Upper lobe of left lung (tissue), 6 donors: ENCODE results near the gene MPG. TPM values are rescaled to one million over a fixed set of nuclear protein-coding genes. Genes with fewer than 3 reads are reported as not detected.

Experiments used
- ATAC-seq, 2 donors: fragments of 200-7000 bp; cut with Tn5 transposase; one replicate each; pipeline ENCODE4 v1.9.1; 2022; ENCODE audit warnings: mild to moderate bottlenecking in 2 of 2, moderate library complexity in 2 of 2; ENCODE audit not compliant: low FRiP score in 2 of 2
- DNase-seq, 2 donors: peaks; one replicate each; pipeline ENCODE4 v3.0.0-alpha.2; 2019 to 2020
- H3K27ac ChIP-seq, 4 donors: fragments of 200-600 bp; sonication (generic); one replicate each; pipeline ENCODE4 v1.5.1; 2016 to 2019
- H3K27me3 ChIP-seq, 4 donors: fragments of 200-600 bp; sonication (generic); one replicate each; pipeline ENCODE4 v1.5.1; 2017 to 2019
- H3K36me3 ChIP-seq, 4 donors: fragments of 200-600 bp; sonication (generic); one replicate each; pipeline ENCODE4 v1.5.1; 2016 to 2019
- H3K4me1 ChIP-seq, 4 donors: fragments of 200-600 bp; sonication (generic); one replicate each; pipeline ENCODE4 v1.5.1; 2018 to 2019
- H3K4me3 ChIP-seq, 4 donors: fragments of 200-600 bp; sonication (generic); one replicate each; pipeline ENCODE4 v1.5.1; 2017 to 2019; ENCODE audit warnings: mild to moderate bottlenecking in 2 of 4, moderate library complexity in 1 of 4
- H3K9me3 ChIP-seq, 4 donors: fragments of 200-600 bp; sonication (generic); one replicate each; pipeline ENCODE4 v1.5.1; 2018 to 2019
- EP300 ChIP-seq, 4 donors: sonication (generic); formaldehyde crosslinking; IDR thresholded peaks; one replicate each; pipeline ENCODE4 v1.5.1; 2017; ENCODE audit warnings: antibody characterized with exemption in 4 of 4, control low read depth in 2 of 4
- POLR2A ChIP-seq, 4 donors: fragments of 450-650 bp; IDR thresholded peaks; one replicate each; pipeline ENCODE4 v1.5.1; 2016 to 2017; ENCODE audit warnings: antibody characterized with exemption in 4 of 4, mild to moderate bottlenecking in 2 of 4
- POLR2AphosphoS5 ChIP-seq, 2 donors: sonication (generic); formaldehyde crosslinking; IDR thresholded peaks; one replicate each; pipeline ENCODE4 v1.5.1; 2017; ENCODE audit warnings: antibody characterized with exemption in 2 of 2
- WGBS, 2 donors: methylation state at CpG; one replicate each; pipeline ENCODE4 v1.1.5; 2017 to 2018; 5-methylcytosine and 5-hydroxymethylcytosine counted together
- total RNA-seq, 6 donors: library from RNA; depleted of rRNA in 4 of 6; stranded (reverse); fragments of >200 nt in 4 of 6; gene quantifications; one replicate each; pipeline versions ENCODE4 v1.1.0 to v1.2.1, GENCODE V29; 2016 to 2021
- TF ChIP-seq, protein P1 (sequence below), 6 experiments: fragments of 450-650 bp in 4 of 6; fragments of 200-600 bp in 2 of 6; sonication (generic) in 2 of 6; IDR thresholded peaks; one replicate each; pipeline ENCODE4 v1.5.1; 2016 to 2019; ENCODE audit warnings: antibody characterized with exemption in 6 of 6
- donor health status: DM: no; HTN: no; CAD: no; lungs with moderate emphysema.
- donor health status: DM: no; HTN: yes; CAD: no; lungs with severe emphysema.

The MPG gene
- total RNA-seq, 6 donors from 2014 or later, result 52.6 to 99.0 (median 71.7) TPM

GRCh38 chr16:83781-84615 lies 6.0 kb downstream of the MPG start:
- peaks cover 0 to 63% (median 42%) of the 10 kb centered on the region in 4 donors for H3K36me3 ChIP-seq

GRCh38 chr16:84718-85406 lies 6.8 kb downstream of the MPG start:
- peak overlapping the region; percentile 75 to 81 (median 79) for H3K27ac ChIP-seq

More at GRCh38 chr16:83781-84615, 6.0 kb downstream of the MPG start:
- TF ChIP-seq POLR2A (IDR thresholded peaks at IDR 0.05), result no peak
- no peak for TF ChIP-seq EP300 (IDR thresholded peaks at IDR 0.05)
- TF ChIP-seq POLR2AphosphoS5 (IDR thresholded peaks at IDR 0.05), result no peak
- TF ChIP-seq, protein P1, sequence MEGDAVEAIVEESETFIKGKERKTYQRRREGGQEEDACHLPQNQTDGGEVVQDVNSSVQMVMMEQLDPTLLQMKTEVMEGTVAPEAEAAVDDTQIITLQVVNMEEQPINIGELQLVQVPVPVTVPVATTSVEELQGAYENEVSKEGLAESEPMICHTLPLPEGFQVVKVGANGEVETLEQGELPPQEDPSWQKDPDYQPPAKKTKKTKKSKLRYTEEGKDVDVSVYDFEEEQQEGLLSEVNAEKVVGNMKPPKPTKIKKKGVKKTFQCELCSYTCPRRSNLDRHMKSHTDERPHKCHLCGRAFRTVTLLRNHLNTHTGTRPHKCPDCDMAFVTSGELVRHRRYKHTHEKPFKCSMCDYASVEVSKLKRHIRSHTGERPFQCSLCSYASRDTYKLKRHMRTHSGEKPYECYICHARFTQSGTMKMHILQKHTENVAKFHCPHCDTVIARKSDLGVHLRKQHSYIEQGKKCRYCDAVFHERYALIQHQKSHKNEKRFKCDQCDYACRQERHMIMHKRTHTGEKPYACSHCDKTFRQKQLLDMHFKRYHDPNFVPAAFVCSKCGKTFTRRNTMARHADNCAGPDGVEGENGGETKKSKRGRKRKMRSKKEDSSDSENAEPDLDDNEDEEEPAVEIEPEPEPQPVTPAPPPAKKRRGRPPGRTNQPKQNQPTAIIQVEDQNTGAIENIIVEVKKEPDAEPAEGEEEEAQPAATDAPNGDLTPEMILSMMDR (IDR thresholded peaks at IDR 0.05), result peak in 1 of 6 experiments; percentile 9
- WGBS, 2 donors, result 60 to 65% methylated on average over 19 to 21 of the region's 21 CpGs
- DNase-seq, result peak in 1 of 2 donors; percentile 72
- Histone ChIP-seq H3K4me3 (no peak overlapping the region), H3K27ac (peak overlapping the region; percentile 75 to 81 (median 79)), H3K4me1 (peaks cover 35 to 53% (median 41%) of the 10 kb centered on the region in 4 donors), H3K27me3 (no peaks in the 10 kb centered on the region), H3K9me3 (no peaks in the 10 kb centered on the region)
- no peak for ATAC-seq

DNA sequence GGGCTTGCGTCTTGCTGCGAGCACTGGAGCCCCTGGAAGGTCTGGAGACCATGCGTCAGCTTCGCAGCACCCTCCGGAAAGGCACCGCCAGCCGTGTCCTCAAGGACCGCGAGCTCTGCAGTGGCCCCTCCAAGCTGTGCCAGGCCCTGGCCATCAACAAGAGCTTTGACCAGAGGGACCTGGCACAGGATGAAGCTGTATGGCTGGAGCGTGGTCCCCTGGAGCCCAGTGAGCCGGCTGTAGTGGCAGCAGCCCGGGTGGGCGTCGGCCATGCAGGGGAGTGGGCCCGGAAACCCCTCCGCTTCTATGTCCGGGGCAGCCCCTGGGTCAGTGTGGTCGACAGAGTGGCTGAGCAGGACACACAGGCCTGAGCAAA lies 7.4 kb downstream of the MPG start:
- Histone ChIP-seq H3K27me3 (no peaks in the 10 kb centered on the region), H3K4me3 (no peak overlapping the region), H3K9me3 (no peaks in the 10 kb centered on the region), H3K27ac (peak overlapping the region; percentile 75 to 81 (median 79)), H3K4me1 (peaks cover 30 to 42% (median 33%) of the 10 kb centered on the region in 4 donors), H3K36me3 (peaks cover 0 to 68% (median 43%) of the 10 kb centered on the region in 4 donors)
- DNase-seq (peak in 1 of 2 donors; percentile 66), ATAC-seq (no peak)
- WGBS, 2 donors, result 61 to 72% methylated on average over 11 to 18 of the region's 18 CpGs
- TF ChIP-seq POLR2A (IDR thresholded peaks at IDR 0.05) (no peak), POLR2AphosphoS5 (IDR thresholded peaks at IDR 0.05) (no peak), EP300 (IDR thresholded peaks at IDR 0.05) (no peak)
- TF ChIP-seq, protein P1 (IDR thresholded peaks at IDR 0.05), result no peak

More at GRCh38 chr16:84718-85406, 6.8 kb downstream of the MPG start:
- H3K27me3 ChIP-seq, result no peaks in the 10 kb centered on the region
- peaks cover 0 to 65% (median 43%) of the 10 kb centered on the region in 4 donors for H3K36me3 ChIP-seq
- no peak overlapping the region for H3K4me3 ChIP-seq
- no peaks in the 10 kb centered on the region for H3K9me3 ChIP-seq
- 32 to 40% methylated on average over 1 to 7 of the region's 7 CpGs for WGBS, 2 donors
- TF ChIP-seq POLR2A (IDR thresholded peaks at IDR 0.05) (no peak), POLR2AphosphoS5 (IDR thresholded peaks at IDR 0.05) (peak; percentile 76 to 81), EP300 (IDR thresholded peaks at IDR 0.05) (no peak)
- TF ChIP-seq, protein P1 (IDR thresholded peaks at IDR 0.05), result no peak
- peak in 1 of 2 donors; percentile 71 for DNase-seq
- H3K4me1 ChIP-seq, result peaks cover 30 to 47% (median 33%) of the 10 kb centered on the region in 4 donors
- ATAC-seq, result peak; percentile 71 to 75

GRCh38 chr16:85865-86264 lies 7.8 kb downstream of the MPG start:
- Histone ChIP-seq H3K27ac (peak overlapping the region; percentile 75 to 81 (median 79)), H3K36me3 (peaks cover 0 to 67% (median 41%) of the 10 kb centered on the region in 4 donors), H3K4me1 (peaks cover 30 to 42% (median 33%) of the 10 kb centered on the region in 4 donors), H3K27me3 (no peaks in the 10 kb centered on the region), H3K9me3 (no peaks in the 10 kb centered on the region), H3K4me3 (no peak overlapping the region)
- DNase-seq (peak in 1 of 2 donors; percentile 30), ATAC-seq (no peak)
- WGBS, 2 donors, result 75 to 90% methylated on average over 1 to 9 of the region's 9 CpGs
- TF ChIP-seq POLR2AphosphoS5 (IDR thresholded peaks at IDR 0.05), result no peak
- no peak for TF ChIP-seq POLR2A (IDR thresholded peaks at IDR 0.05)
- TF ChIP-seq EP300 (IDR thresholded peaks at IDR 0.05), result no peak

DNA sequence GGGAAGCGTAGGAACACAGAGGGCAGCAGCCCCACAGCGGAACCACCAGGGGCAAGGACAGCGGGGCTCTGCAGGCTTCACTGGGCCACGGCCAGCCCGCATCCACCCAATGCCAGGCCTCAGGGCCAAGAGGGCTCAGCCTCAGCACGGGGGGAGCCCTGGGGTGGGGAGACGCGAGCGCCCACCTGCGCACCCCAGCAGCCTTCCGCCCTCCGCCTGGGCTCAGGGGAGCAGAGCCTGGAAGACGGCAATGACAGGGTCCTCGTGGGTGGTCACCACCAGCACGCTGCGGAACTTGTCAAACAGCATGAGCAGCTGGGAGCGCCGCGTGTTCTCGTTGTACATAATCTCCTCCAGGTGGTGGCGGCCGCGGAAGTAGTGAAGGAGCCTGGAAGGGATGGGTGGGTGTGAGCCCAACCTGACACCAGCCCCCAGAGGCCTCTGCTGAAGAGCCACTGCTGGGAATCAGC lies 8.5 kb downstream of the MPG start:
- Histone ChIP-seq H3K4me1 (peaks cover 30 to 42% (median 33%) of the 10 kb centered on the region in 4 donors), H3K36me3 (peaks cover 0 to 67% (median 41%) of the 10 kb centered on the region in 4 donors), H3K9me3 (no peaks in the 10 kb centered on the region), H3K27ac (peak overlapping the region; percentile 75 to 81 (median 79)), H3K27me3 (no peaks in the 10 kb centered on the region), H3K4me3 (no peak overlapping the region)
- WGBS, 2 donors, result 91% methylated on average over 23 of the region's 23 CpGs; no CpG with 5 or more reads in 1 of the 2 donors
- no peak for TF ChIP-seq EP300 (IDR thresholded peaks at IDR 0.05)
- TF ChIP-seq, protein P1 (IDR thresholded peaks at IDR 0.05), result no peak
- no peak for TF ChIP-seq POLR2AphosphoS5 (IDR thresholded peaks at IDR 0.05)
- TF ChIP-seq POLR2A (IDR thresholded peaks at IDR 0.05), result no peak
- DNase-seq (peak in 1 of 2 donors; percentile 68), ATAC-seq (no peak)
